Suprapubic skin (tissue), 4 donors: Measurements from ENCODE around the gene C14orf93. TPM values are rescaled to one million over a fixed set of nuclear protein-coding genes. Genes with fewer than 3 reads are reported as not detected.

Source experiments
- DNase-seq, 2 donors: peaks; one replicate each; pipeline ENCODE4 v3.0.0-alpha.2; 2019; ENCODE audit warnings: low spot score in 2 of 2
- H3K27ac ChIP-seq: fragments of 200-600 bp; sonication (generic); one replicate; pipeline ENCODE4 v1.5.1; 2019
- H3K27me3 ChIP-seq: fragments of 200-600 bp; sonication (generic); one replicate; pipeline ENCODE4 v1.5.1; 2019
- H3K36me3 ChIP-seq: fragments of 200-600 bp; sonication (generic); one replicate; pipeline ENCODE4 v1.5.1; 2019
- H3K4me1 ChIP-seq: fragments of 200-600 bp; sonication (generic); one replicate; pipeline ENCODE4 v1.5.1; 2019
- H3K4me3 ChIP-seq: fragments of 200-600 bp; sonication (generic); one replicate; pipeline ENCODE4 v1.5.1; 2019; ENCODE audit warnings: mild to moderate bottlenecking
- H3K9me3 ChIP-seq: fragments of 200-600 bp; sonication (generic); one replicate; pipeline ENCODE4 v1.5.1; 2019
- EP300 ChIP-seq: sonication (generic); formaldehyde crosslinking; IDR thresholded peaks from one replicate; pipeline ENCODE4 v1.6.1; 2017; ENCODE audit warnings: antibody characterized with exemption
- POLR2A ChIP-seq, 2 donors: fragments of 450-650 bp; IDR thresholded peaks; one replicate each; pipeline ENCODE4 v1.6.1; 2017; ENCODE audit warnings: antibody characterized with exemption in 2 of 2, mild to moderate bottlenecking in 2 of 2, moderate library complexity in 2 of 2
- POLR2AphosphoS5 ChIP-seq, 3 donors: sonication (generic); formaldehyde crosslinking; IDR thresholded peaks; one replicate each; pipeline ENCODE4 v1.6.1; 2017; ENCODE audit warnings: antibody characterized with exemption in 3 of 3
- WGBS: methylation state at CpG from one replicate; pipeline ENCODE4 v1.1.5; 2018; 5-methylcytosine and 5-hydroxymethylcytosine counted together
- total RNA-seq, 4 donors: library from RNA; depleted of rRNA; stranded (reverse); fragments of >200 nt; gene quantifications; one replicate each; pipeline ENCODE4 v1.1.0, GENCODE V29; 2016
- TF ChIP-seq, protein P1 (sequence below), 2 donors: fragments of 200-600 bp in 1 of 2; fragments of 450-650 bp in 1 of 2; sonication (generic) in 1 of 2; IDR thresholded peaks; one replicate each; pipeline ENCODE4 v1.5.1; 2016 to 2019; ENCODE audit warnings: antibody characterized with exemption in 2 of 2, mild to moderate bottlenecking in 1 of 2, moderate library complexity in 1 of 2

C14orf93 gene
- total RNA-seq, 4 donors from 2014 or later = 19.1 to 32.9 (median 24.3) TPM

DNA sequence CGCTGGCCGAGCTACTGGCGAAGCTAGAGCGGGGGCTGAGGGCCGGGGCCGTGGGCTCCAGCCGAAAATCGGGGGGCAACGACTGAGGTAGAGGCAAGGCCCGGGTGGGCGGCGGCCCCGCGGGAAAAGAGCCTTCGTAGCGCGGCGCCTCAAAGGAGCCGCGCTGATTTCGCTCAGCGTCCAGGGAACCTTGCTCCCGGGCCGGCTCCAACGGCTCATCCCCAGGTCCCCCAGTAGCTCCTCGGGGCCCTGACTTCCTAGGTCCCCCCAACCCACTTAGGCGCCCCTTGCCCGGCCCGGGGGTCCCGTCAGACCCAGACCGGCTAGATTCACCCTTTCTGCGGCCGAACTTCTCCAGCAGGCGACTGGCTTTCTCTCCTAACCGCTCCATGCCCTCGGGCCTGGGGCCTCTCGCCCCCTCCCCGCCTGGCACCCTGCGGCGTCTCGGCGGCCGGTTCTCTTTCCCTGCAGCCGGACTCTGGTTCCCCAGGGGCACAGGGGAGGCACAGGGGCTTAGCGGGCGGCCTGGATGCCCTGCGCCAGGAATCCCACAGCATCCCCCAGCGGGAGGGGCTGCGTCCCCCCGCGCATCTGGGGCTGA is 28.0 kb downstream of the C14orf93 start:
- Histone ChIP-seq H3K36me3 (peaks cover under 1% of the 10 kb centered on the region), H3K4me1 (peaks cover 53% of the 10 kb centered on the region), H3K9me3 (no peaks in the 10 kb centered on the region), H3K27ac (peak overlapping the region; percentile 86), H3K4me3 (peak overlapping the region; percentile 77), H3K27me3 (no peaks in the 10 kb centered on the region)
- WGBS = no CpG with 5 or more reads among the region's 51 CpGs
- no peak for DNase-seq
- no peak for TF ChIP-seq EP300
- TF ChIP-seq POLR2A (IDR thresholded peaks at IDR 0.05) = no peak
- TF ChIP-seq, protein P1, sequence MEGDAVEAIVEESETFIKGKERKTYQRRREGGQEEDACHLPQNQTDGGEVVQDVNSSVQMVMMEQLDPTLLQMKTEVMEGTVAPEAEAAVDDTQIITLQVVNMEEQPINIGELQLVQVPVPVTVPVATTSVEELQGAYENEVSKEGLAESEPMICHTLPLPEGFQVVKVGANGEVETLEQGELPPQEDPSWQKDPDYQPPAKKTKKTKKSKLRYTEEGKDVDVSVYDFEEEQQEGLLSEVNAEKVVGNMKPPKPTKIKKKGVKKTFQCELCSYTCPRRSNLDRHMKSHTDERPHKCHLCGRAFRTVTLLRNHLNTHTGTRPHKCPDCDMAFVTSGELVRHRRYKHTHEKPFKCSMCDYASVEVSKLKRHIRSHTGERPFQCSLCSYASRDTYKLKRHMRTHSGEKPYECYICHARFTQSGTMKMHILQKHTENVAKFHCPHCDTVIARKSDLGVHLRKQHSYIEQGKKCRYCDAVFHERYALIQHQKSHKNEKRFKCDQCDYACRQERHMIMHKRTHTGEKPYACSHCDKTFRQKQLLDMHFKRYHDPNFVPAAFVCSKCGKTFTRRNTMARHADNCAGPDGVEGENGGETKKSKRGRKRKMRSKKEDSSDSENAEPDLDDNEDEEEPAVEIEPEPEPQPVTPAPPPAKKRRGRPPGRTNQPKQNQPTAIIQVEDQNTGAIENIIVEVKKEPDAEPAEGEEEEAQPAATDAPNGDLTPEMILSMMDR (IDR thresholded peaks at IDR 0.05) = no peak
- TF ChIP-seq POLR2AphosphoS5 (IDR thresholded peaks at IDR 0.05) = no peak

DNA sequence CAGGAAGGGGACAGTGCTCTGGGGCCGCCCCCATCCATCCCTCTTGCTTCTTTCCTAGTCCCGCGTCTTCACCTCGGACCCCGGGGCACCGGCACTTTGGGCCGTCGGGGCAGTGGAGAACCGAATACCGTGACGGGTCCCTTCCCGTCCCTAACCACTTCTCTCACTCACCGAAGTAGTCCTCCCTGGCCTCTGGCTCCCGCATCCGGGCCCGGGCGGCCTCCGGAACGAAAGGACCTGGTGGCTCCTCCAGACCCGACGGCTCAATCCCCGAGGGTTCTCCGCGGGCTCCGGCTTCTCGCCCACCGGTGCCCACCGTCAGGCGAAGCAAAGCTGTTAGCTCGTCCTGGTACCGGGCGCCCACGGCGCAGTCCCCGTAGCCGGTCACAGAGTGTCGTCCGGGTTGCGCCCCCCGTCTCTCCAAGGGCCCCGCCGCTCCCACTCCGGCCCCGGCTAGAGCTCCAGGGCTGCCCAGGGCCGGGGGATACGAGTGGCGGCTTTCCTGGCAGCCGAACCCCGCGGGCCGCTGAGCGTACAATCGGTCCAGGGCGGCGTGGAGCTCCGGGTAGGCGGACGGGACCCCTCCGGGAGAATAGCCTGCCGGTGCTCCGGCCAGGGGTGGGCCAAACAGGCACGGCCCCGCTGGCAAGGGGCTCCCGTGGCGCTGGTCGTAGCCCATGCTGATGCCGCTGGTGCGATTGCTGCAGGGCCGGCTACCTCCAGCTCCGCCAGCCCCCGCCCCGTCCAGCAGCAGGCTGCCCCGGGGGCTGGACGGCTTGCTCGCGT is 28.7 kb downstream of the C14orf93 start:
- H3K36me3 ChIP-seq = no peaks in the 10 kb centered on the region
- peak in 1 of 2 donors; percentile 70 for DNase-seq
- WGBS = 2% methylated on average over 23 of the region's 76 CpGs
- TF ChIP-seq EP300 (no peak), POLR2AphosphoS5 (IDR thresholded peaks at IDR 0.05) (no peak), POLR2A (IDR thresholded peaks at IDR 0.05) (no peak)
- TF ChIP-seq, protein P1 (IDR thresholded peaks at IDR 0.05) = no peak
- peaks cover 60% of the 10 kb centered on the region for H3K4me1 ChIP-seq
- no peaks in the 10 kb centered on the region for H3K27me3 ChIP-seq
- H3K27ac ChIP-seq = peak overlapping the region; percentile 86
- peak overlapping the region; percentile 77 for H3K4me3 ChIP-seq
- H3K9me3 ChIP-seq = no peaks in the 10 kb centered on the region

DNA sequence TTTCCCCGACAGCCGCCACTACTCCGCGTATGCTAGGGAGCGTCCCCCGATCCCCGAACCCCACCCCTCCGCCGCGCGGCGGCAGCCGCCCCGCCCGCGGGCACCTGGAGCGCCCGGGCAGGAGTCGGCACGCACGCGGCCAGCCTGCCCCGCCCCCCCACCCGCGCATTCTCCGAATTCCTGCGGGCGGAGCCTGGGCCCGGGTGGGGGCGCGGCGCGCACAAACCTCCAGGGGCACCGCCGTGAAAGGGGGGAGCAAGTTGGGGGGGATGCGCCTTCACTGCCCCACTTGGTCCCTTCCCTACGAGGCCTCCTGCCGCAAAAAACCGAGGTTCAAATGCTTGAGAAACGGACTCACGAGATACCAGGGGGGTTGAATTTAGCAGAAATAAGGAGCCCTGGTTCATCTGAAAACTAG is 29.3 kb downstream of the C14orf93 start:
- WGBS = no CpG with 5 or more reads among the region's 41 CpGs
- Histone ChIP-seq H3K36me3 (no peaks in the 10 kb centered on the region), H3K27me3 (no peaks in the 10 kb centered on the region), H3K4me1 (peaks cover 63% of the 10 kb centered on the region), H3K27ac (peak overlapping the region; percentile 86), H3K9me3 (no peaks in the 10 kb centered on the region), H3K4me3 (peak overlapping the region; percentile 77)
- TF ChIP-seq POLR2AphosphoS5 (IDR thresholded peaks at IDR 0.05) (no peak), EP300 (no peak), POLR2A (IDR thresholded peaks at IDR 0.05) (no peak)
- TF ChIP-seq, protein P1 (IDR thresholded peaks at IDR 0.05) = no peak
- peak in 1 of 2 donors; percentile 73 for DNase-seq

DNA sequence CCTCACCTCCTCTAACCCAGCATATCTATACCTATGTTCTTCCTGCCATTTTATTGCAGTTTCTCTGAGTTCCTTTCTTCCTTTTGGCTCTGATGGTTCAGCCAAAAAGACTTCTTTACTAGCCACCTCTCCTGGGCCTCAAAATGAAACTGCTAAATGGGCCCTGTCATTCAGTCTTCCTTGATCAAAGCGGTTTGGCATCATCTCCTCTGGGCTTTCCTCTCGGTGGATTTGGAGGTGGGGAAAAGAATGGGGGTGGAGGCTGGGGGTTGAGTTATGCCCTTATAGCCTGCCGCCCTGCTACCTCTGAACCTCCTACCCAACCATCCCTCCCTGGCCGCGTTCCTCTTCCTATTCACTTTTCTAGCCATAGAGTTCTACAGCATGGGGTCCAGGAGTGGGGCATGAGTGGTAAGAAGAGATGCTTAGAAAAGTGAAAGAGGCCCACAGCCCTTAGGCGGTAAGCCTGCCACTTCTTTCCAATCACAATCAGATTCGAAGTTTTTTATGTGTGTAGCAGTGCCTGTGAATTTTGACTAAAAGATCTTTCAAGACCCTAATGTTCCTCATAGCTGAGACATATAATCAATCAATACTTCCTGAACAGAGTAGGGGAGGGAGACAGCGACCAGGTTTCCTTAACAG is 30.1 kb downstream of the C14orf93 start:
- Histone ChIP-seq H3K27me3 (no peaks in the 10 kb centered on the region), H3K4me3 (peak overlapping the region; percentile 77), H3K36me3 (no peaks in the 10 kb centered on the region), H3K27ac (peak overlapping the region; percentile 86), H3K9me3 (no peaks in the 10 kb centered on the region), H3K4me1 (peaks cover 70% of the 10 kb centered on the region)
- WGBS = 44% methylated on average over 8 of the region's 8 CpGs
- TF ChIP-seq, protein P1 (IDR thresholded peaks at IDR 0.05) = no peak
- TF ChIP-seq POLR2AphosphoS5 (IDR thresholded peaks at IDR 0.05) = no peak
- TF ChIP-seq EP300 = no peak
- TF ChIP-seq POLR2A (IDR thresholded peaks at IDR 0.05) = no peak
- DNase-seq = peak in 1 of 2 donors; percentile 57
